Muscle of leg (tissue), 11 donors: ENCODE data around the gene FGFR3. TPM values are rescaled to one million over a fixed set of nuclear protein-coding genes. Genes with fewer than 3 reads are reported as not detected.

Source experiments
- DNase-seq: peaks from one replicate; pipeline ENCODE4 v3.0.0; 2013
- H3K27ac ChIP-seq: one replicate; pipeline ENCODE4 v1.5.1; 2013; ENCODE audit warnings: mild to moderate bottlenecking, low read length, control low read depth
- H3K27me3 ChIP-seq: one replicate; pipeline ENCODE4 v1.6.1; 2013; ENCODE audit warnings: low read length; ENCODE audit not compliant: control insufficient read depth, insufficient read depth
- H3K36me3 ChIP-seq: one replicate; pipeline ENCODE4 v1.6.1; 2013; ENCODE audit warnings: low read length; ENCODE audit not compliant: control insufficient read depth, insufficient read depth
- H3K4me1 ChIP-seq: one replicate; pipeline ENCODE4 v1.6.1; 2013; ENCODE audit warnings: low read length; ENCODE audit not compliant: control insufficient read depth, insufficient read depth
- H3K4me3 ChIP-seq: one replicate; pipeline ENCODE4 v1.5.1; 2013; ENCODE audit warnings: low read length, control low read depth
- H3K9me3 ChIP-seq: replicated peaks from 2 replicates; pipeline ENCODE4 v1.6.1; 2013; ENCODE audit warnings: low read depth, low read length; ENCODE audit not compliant: control insufficient read depth
- WGBS: methylation state at CpG from one replicate; pipeline ENCODE4 v1.1.5; 2013; ENCODE audit warnings: missing lambda C conversion rate; ENCODE audit not compliant: insufficient coverage; 5-methylcytosine and 5-hydroxymethylcytosine counted together
- polyA plus RNA-seq, 8 donors: library from polyadenylated mRNA; unstranded; fragments of 120-200 nt; gene quantifications; one replicate each; pipeline versions ENCODE4 v1.2.1 to v1.2.3, GENCODE V29; 2013; ENCODE audit warnings: inconsistent platforms in 1 of 8, low replicate concordance in 1 of 8; ENCODE audit not compliant: insufficient read length in 8 of 8, insufficient read depth in 1 of 8
- total RNA-seq: library from RNA; stranded (reverse); fragments of 120-200 nt; gene quantifications from one replicate; pipeline ENCODE4 v1.2.4, GENCODE V29; 2013

Gene FGFR3
- total and polyA plus RNA-seq, 9 donors = 0.89 to 14.0 (median 1.4) TPM

GRCh38 chr4:1762264-1763010 is 30.7 kb upstream of the FGFR3 start:
- 82% methylated on average over 17 of the region's 20 CpGs for WGBS
- Histone ChIP-seq H3K27me3 (peaks cover 23% of the 10 kb centered on the region), H3K4me1 (peaks cover 30% of the 10 kb centered on the region), H3K4me3 (no peak overlapping the region), H3K36me3 (no peaks in the 10 kb centered on the region), H3K9me3 (no peaks in the 10 kb centered on the region), H3K27ac (no peak overlapping the region)
- DNase-seq = no peak

GRCh38 chr4:1763070-1763549 is 30.0 kb upstream of the FGFR3 start:
- Histone ChIP-seq H3K9me3 (no peaks in the 10 kb centered on the region), H3K27me3 (peaks cover 27% of the 10 kb centered on the region), H3K27ac (no peak overlapping the region), H3K4me3 (no peak overlapping the region), H3K4me1 (peaks cover 34% of the 10 kb centered on the region), H3K36me3 (no peaks in the 10 kb centered on the region)
- 28% methylated on average over 26 of the region's 31 CpGs for WGBS
- no peak for DNase-seq

- no peak overlapping the region for H3K4me3 ChIP-seq
- no peaks in the 10 kb centered on the region for H3K36me3 ChIP-seq
- 2% methylated on average over 31 of the region's 36 CpGs for WGBS
- H3K4me1 ChIP-seq = peaks cover 38% of the 10 kb centered on the region
- no peak overlapping the region for H3K27ac ChIP-seq
- peaks cover 32% of the 10 kb centered on the region for H3K27me3 ChIP-seq
- peak; percentile 74 for DNase-seq
- no peaks in the 10 kb centered on the region for H3K9me3 ChIP-seq
Observed at GRCh38 chr4:1763550-1764080, 29.5 kb upstream of the FGFR3 start.

- H3K9me3 ChIP-seq = no peaks in the 10 kb centered on the region
- H3K4me1 ChIP-seq = peaks cover 34% of the 10 kb centered on the region
- 94% methylated on average over 3 of the region's 9 CpGs for WGBS
- no peak overlapping the region for H3K4me3 ChIP-seq
- H3K36me3 ChIP-seq = no peaks in the 10 kb centered on the region
- peaks cover 42% of the 10 kb centered on the region for H3K27me3 ChIP-seq
- no peak overlapping the region for H3K27ac ChIP-seq
- DNase-seq = no peak
Observed at GRCh38 chr4:1764670-1765069, 28.4 kb upstream of the FGFR3 start.

- Histone ChIP-seq H3K4me1 (peaks cover 28% of the 10 kb centered on the region), H3K9me3 (no peaks in the 10 kb centered on the region), H3K27me3 (peaks cover 44% of the 10 kb centered on the region), H3K4me3 (no peak overlapping the region), H3K36me3 (no peaks in the 10 kb centered on the region), H3K27ac (no peak overlapping the region)
- WGBS = 77% methylated on average over 8 of the region's 10 CpGs
- DNase-seq = no peak
Observed at GRCh38 chr4:1765409-1766072, 27.6 kb upstream of the FGFR3 start.

GRCh38 chr4:1766106-1767060 is 26.7 kb upstream of the FGFR3 start:
- Histone ChIP-seq H3K36me3 (no peaks in the 10 kb centered on the region), H3K4me3 (no peak overlapping the region), H3K27me3 (peaks cover 48% of the 10 kb centered on the region), H3K27ac (no peak overlapping the region), H3K4me1 (peaks cover 26% of the 10 kb centered on the region), H3K9me3 (no peaks in the 10 kb centered on the region)
- WGBS = 34% methylated on average over 37 of the region's 41 CpGs
- DNase-seq = no peak

- H3K27me3 ChIP-seq = peaks cover 45% of the 10 kb centered on the region
- peaks cover 33% of the 10 kb centered on the region for H3K4me1 ChIP-seq
- H3K4me3 ChIP-seq = no peak overlapping the region
- no peaks in the 10 kb centered on the region for H3K36me3 ChIP-seq
- DNase-seq = no peak
- H3K27ac ChIP-seq = no peak overlapping the region
- WGBS = under 1% methylated on average over 54 of the region's 84 CpGs
- no peaks in the 10 kb centered on the region for H3K9me3 ChIP-seq
Observed at GRCh38 chr4:1767061-1767769, 25.9 kb upstream of the FGFR3 start.

- 6% methylated on average over 7 of the region's 32 CpGs for WGBS
- peaks cover 45% of the 10 kb centered on the region for H3K27me3 ChIP-seq
- H3K9me3 ChIP-seq = no peaks in the 10 kb centered on the region
- no peak for DNase-seq
- H3K36me3 ChIP-seq = no peaks in the 10 kb centered on the region
- no peak overlapping the region for H3K27ac ChIP-seq
- H3K4me1 ChIP-seq = peaks cover 39% of the 10 kb centered on the region
- H3K4me3 ChIP-seq = no peak overlapping the region
Observed at GRCh38 chr4:1767770-1768366, 25.2 kb upstream of the FGFR3 start.

GRCh38 chr4:1768367-1769034 is 24.6 kb upstream of the FGFR3 start:
- H3K9me3 ChIP-seq = no peaks in the 10 kb centered on the region
- no peaks in the 10 kb centered on the region for H3K36me3 ChIP-seq
- H3K4me3 ChIP-seq = no peak overlapping the region
- H3K27ac ChIP-seq = no peak overlapping the region
- 45% methylated on average over 20 of the region's 23 CpGs for WGBS
- peaks cover 43% of the 10 kb centered on the region for H3K27me3 ChIP-seq
- no peak for DNase-seq
- peaks cover 41% of the 10 kb centered on the region for H3K4me1 ChIP-seq
